Activated CD8-positive, alpha-beta T cell treated with anti-CD3 and anti-CD28 coated beads for 36 hours (primary cell): ENCODE results near the gene ACTA2. TPM values are rescaled to one million over a fixed set of nuclear protein-coding genes. Genes with fewer than 3 reads are reported as not detected.

Experiments
- ATAC-seq: fragments of 200-7000 bp; cut with Tn5 transposase; one replicate; pipeline ENCODE4 v1.10.0; 2021; ENCODE audit warnings: mild to moderate bottlenecking, moderate library complexity
- CTCF ChIA-PET: fragments of 350-600 bp; sonication (Branson Sonifier 250); formaldehyde crosslinking; loops from one replicate; lab custom pipeline; 2021; ENCODE audit warnings: antibody characterized with exemption; lab: Charles Lee
- POLR2A ChIA-PET: fragments of 350-600 bp; sonication (Branson Sonifier 250); formaldehyde crosslinking; loops from one replicate; lab custom pipeline; 2021; ENCODE audit warnings: antibody characterized with exemption; lab: Charles Lee
- DNase-seq: peaks from one replicate; pipeline ENCODE4 v3.0.0-alpha.2; 2020
- H3K27ac Mint-ChIP-seq: one replicate; pipeline ENCODE4 v1.8.0; 2021; ENCODE audit warnings: mild to moderate bottlenecking, mixed read lengths
- H3K27me3 Mint-ChIP-seq: one replicate; pipeline ENCODE4 v1.8.0; 2021; ENCODE audit warnings: mixed read lengths
- H3K36me3 Mint-ChIP-seq: one replicate; pipeline ENCODE4 v1.8.0; 2021; ENCODE audit warnings: low read depth, mixed read lengths
- H3K4me1 Mint-ChIP-seq: one replicate; pipeline ENCODE4 v1.8.0; 2021; ENCODE audit warnings: low read depth, mixed read lengths
- H3K4me3 Mint-ChIP-seq: one replicate; pipeline ENCODE4 v1.8.0; 2021; ENCODE audit warnings: mild to moderate bottlenecking, moderate library complexity, mixed read lengths
- H3K9me3 Mint-ChIP-seq: one replicate; pipeline ENCODE4 v1.8.0; 2021; ENCODE audit warnings: mixed read lengths
- intact Hi-C: fragments of 100-400 bp; cut with micrococcal nuclease; formaldehyde crosslinking; loops from one replicate; pipeline ENCODE4 v1.10.0; 2022
- total RNA-seq, 2 experiments: library from RNA; stranded (reverse); gene quantifications; one replicate each; pipeline ENCODE4 v1.2.3, GENCODE V29; 2021
- TF ChIP-seq, protein P1 (sequence below): fragments of 200-600 bp; IDR thresholded peaks from one replicate; pipeline ENCODE4 v1.8.0; 2022; ENCODE audit warnings: antibody characterized with exemption, mild to moderate bottlenecking

Gene ACTA2
- total RNA-seq, 2 experiments from 2014 or later: 13.3 to 14.9 TPM

DNA sequence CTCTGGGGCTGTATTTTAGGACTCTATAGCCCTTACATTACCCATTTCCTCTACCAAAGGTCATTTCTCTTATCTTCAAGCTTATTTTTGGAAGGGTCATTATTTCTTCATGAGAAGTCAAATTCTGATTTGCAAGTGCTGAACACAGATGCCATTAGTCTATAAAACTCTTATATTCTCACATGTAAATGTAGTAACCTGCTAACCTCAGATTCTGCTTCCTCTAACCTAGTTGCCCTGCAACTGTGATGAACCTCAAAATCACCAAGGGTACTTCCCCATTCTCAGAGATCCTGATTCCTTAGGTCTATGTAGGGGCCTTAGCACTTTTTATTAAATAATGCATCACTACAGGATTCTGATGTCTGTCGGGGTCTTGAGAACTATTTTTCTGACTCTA is 44.4 kb upstream of the ACTA2 start:
- ChIA-PET CTCF (interaction anchor here (1.2 to 3.6 kb wide), 3 partner anchors 33 to 161 kb away, joined by 5 to 12 read pairs (median 6); no protein-coding TSS in a partner anchor), POLR2A (interaction anchor here (1.1 kb wide), 1 partner anchor 9 kb away, joined by 4 read pairs; no protein-coding TSS in a partner anchor)
- H3K4me1 Mint-ChIP-seq: peaks cover 73% of the 10 kb centered on the region
- TF ChIP-seq, protein P1, sequence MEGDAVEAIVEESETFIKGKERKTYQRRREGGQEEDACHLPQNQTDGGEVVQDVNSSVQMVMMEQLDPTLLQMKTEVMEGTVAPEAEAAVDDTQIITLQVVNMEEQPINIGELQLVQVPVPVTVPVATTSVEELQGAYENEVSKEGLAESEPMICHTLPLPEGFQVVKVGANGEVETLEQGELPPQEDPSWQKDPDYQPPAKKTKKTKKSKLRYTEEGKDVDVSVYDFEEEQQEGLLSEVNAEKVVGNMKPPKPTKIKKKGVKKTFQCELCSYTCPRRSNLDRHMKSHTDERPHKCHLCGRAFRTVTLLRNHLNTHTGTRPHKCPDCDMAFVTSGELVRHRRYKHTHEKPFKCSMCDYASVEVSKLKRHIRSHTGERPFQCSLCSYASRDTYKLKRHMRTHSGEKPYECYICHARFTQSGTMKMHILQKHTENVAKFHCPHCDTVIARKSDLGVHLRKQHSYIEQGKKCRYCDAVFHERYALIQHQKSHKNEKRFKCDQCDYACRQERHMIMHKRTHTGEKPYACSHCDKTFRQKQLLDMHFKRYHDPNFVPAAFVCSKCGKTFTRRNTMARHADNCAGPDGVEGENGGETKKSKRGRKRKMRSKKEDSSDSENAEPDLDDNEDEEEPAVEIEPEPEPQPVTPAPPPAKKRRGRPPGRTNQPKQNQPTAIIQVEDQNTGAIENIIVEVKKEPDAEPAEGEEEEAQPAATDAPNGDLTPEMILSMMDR: no peak
- H3K9me3 Mint-ChIP-seq: no peaks in the 10 kb centered on the region
- peak overlapping the region; percentile 9 for H3K4me3 Mint-ChIP-seq
- no peak for DNase-seq
- H3K27me3 Mint-ChIP-seq: no peaks in the 10 kb centered on the region
- intact Hi-C loops: no loop called here
- peaks cover 17% of the 10 kb centered on the region for H3K36me3 Mint-ChIP-seq
- H3K27ac Mint-ChIP-seq: peak overlapping the region; percentile 16
- ATAC-seq: peak; percentile 26

DNA sequence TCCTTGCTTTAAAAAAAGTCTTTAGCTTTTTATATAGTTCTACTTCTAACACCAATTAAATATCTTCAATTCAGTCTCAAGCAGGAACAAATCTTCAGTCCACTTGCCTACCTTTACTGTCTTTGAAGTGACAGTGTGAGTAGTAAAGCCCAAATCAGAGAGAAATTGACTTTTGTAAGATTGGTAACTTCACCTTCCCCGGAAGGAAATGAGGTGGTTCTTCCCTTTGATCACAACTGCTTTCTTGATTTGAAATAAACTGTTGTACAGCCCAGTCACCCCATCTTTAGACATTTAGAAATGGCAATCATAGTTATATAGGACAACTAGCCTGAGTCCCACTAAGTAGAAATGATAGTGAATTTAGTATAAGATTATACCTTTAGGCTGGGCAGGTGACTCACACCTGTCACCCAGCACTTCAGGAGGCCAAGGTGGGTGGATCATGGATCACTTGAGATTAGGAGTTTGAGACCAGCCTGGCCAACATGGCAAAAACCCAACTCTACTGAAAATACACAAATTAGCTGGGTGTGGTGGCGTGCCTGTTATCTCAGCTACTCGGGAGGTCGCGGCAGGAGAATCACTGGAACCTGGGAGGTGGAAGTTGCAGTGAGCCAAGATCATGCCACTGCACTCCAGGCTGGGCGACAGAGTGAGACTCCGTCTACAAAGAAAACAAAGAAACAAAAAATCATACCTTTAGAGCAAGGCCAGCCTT is 42.7 kb upstream of the ACTA2 start:
- TF ChIP-seq, protein P1: no peak
- POLR2A ChIA-PET: interaction anchor here (0.5 to 1.4 kb wide), 2 partner anchors 31 to 115 kb away, joined by 3 read pairs; partner anchors contain the start of gene STAMBPL1
- peaks cover 58% of the 10 kb centered on the region for H3K4me1 Mint-ChIP-seq
- DNase-seq (peak; percentile 23), ATAC-seq (no peak)
- no peaks in the 10 kb centered on the region for H3K9me3 Mint-ChIP-seq
- H3K27ac Mint-ChIP-seq: peak overlapping the region; percentile 77
- CTCF ChIA-PET: interaction anchor here (0.7 to 2.3 kb wide), 6 partner anchors 8 to 204 kb away, joined by 3 to 6 read pairs (median 4); no protein-coding TSS in a partner anchor
- H3K4me3 Mint-ChIP-seq: peak overlapping the region; percentile 52
- peaks cover 27% of the 10 kb centered on the region for H3K36me3 Mint-ChIP-seq
- intact Hi-C loops: no loop called here
- H3K27me3 Mint-ChIP-seq: no peaks in the 10 kb centered on the region

DNA sequence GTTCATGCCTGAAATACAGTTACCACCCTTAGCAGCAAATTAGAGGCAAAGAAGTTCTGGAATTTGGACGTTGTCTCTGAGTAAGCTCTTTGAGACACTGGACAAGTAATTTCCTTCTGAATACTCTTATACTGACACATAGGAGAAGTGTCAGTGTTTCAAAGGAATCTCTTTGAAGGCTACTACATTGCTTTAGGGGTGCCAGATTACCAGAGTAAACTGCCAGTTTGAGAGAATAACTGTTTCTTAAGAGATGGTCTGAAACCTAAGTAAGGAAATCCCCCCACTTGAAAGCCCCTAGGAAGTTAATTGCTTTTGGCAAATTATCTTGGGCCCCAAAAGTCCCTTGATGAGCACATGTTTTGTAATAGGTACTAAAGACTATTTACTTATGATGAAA is 41.4 kb upstream of the ACTA2 start:
- POLR2A ChIA-PET: interaction anchor here (0.9 to 4.5 kb wide), 5 partner anchors 8 to 114 kb away, joined by 3 to 56 read pairs (median 3); partner anchors contain the start of gene STAMBPL1
- Mint-ChIP-seq H3K36me3 (peaks cover 30% of the 10 kb centered on the region), H3K4me1 (peaks cover 61% of the 10 kb centered on the region), H3K4me3 (peak overlapping the region; percentile 69), H3K27ac (peak overlapping the region; percentile 86), H3K9me3 (no peaks in the 10 kb centered on the region), H3K27me3 (no peaks in the 10 kb centered on the region)
- intact Hi-C loops: loop anchor here (5.0 kb wide), 1 partner anchor 157 kb away; no protein-coding TSS in a partner anchor
- ATAC-seq (no peak), DNase-seq (no peak)
- TF ChIP-seq, protein P1: no peak
- CTCF ChIA-PET: interaction anchor here (0.6 to 4.6 kb wide), 3 partner anchors 36 to 223 kb away, joined by 3 to 35 read pairs (median 5); no protein-coding TSS in a partner anchor

DNA sequence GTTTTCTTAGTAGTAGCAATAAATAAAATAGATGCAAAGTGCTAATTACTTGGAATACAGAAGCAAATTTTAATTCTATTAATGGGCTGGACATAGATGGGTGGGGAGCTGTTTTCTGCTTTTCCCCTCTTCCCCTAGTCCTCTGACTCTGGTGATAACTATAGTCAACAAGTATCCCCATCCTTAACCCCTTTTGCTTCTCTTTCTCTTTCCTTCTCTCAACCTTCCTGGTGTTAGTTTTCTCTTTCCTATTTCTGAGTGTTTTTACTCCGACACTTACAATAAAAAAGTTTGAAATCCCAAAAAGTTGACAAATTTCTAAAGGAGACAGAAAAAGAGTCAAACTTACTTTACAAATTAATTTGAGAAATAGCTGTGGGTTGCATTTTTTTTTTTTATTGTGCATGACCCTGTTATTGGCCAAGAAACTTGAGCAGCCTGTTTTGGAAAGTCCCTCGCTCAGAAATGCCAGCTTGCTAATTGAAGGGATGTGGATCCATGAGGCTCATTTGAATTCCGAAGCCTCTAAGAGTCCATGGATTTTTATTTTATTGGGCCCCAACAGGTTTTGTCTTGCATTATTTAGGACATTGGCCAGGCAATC is 40.5 kb upstream of the ACTA2 start:
- Mint-ChIP-seq H3K27ac (peak overlapping the region; percentile 92), H3K4me1 (peaks cover 61% of the 10 kb centered on the region), H3K9me3 (peaks cover under 1% of the 10 kb centered on the region), H3K36me3 (peaks cover 31% of the 10 kb centered on the region), H3K4me3 (peak overlapping the region; percentile 86), H3K27me3 (no peaks in the 10 kb centered on the region)
- ChIA-PET CTCF (interaction anchor here (0.7 to 4.6 kb wide), 3 partner anchors 37 to 225 kb away, joined by 3 to 35 read pairs (median 5); no protein-coding TSS in a partner anchor), POLR2A (interaction anchor here (0.7 to 4.5 kb wide), 6 partner anchors 9 to 162 kb away, joined by 3 to 56 read pairs (median 4); no protein-coding TSS in a partner anchor)
- ATAC-seq (no peak), DNase-seq (no peak)
- TF ChIP-seq, protein P1: no peak
- intact Hi-C loops: loop anchor here (5.0 kb wide), 1 partner anchor 156 kb away; no protein-coding TSS in a partner anchor
